Measurements from ENCODE around the gene LAMA3.

The LAMA3 gene

GRCh38 chr18:23689031-23689615, at the start of gene LAMA3:
LAMA3 (plus strand) TSS chr18:23689453; CDS start chr18:23689684, 231 bp downstream.
- Histone ChIP-seq H3K4me1 (ENCODE audit: insufficient read depth, low read length) (no peaks in the 10 kb centered on the region; the same call in 1 of the 2 replicates), H3K36me3 (ENCODE audit: insufficient read depth, low read length) (no peaks in the 10 kb centered on the region), H3K9me3 (ENCODE audit: control insufficient read depth, insufficient read depth, low read length) (no peaks in the 10 kb centered on the region), H3K9ac (ENCODE audit: low read depth, low read length) (peak within 1 kb of the TSS; percentile 75)

- Histone ChIP-seq H3K36me3 (ENCODE audit: insufficient read depth, low read length) (peaks cover 1% of the 10 kb centered on the region; the same call in 1 of the 2 replicates), H3K9me3 (ENCODE audit: control insufficient read depth, insufficient read depth, low read length) (peaks cover 3% of the 10 kb centered on the region; the same call in 1 of the 2 replicates), H3K4me1 (ENCODE audit: insufficient read depth, low read length) (no peaks in the 10 kb centered on the region; the same call in 1 of the 2 replicates), H3K9ac (ENCODE audit: low read depth, low read length) (no peak overlapping the region)
Observed at GRCh38 chr18:23640052-23640451, 49.2 kb upstream of the LAMA3 start.

- Histone ChIP-seq H3K9ac (ENCODE audit: low read depth, low read length) (no peak overlapping the region), H3K4me1 (ENCODE audit: insufficient read depth, low read length) (no peaks in the 10 kb centered on the region), H3K9me3 (ENCODE audit: control insufficient read depth, insufficient read depth, low read length) (peaks cover 3% of the 10 kb centered on the region; the same call in 1 of the 2 replicates), H3K36me3 (ENCODE audit: insufficient read depth, low read length) (peaks cover 2% of the 10 kb centered on the region; the same call in 1 of the 2 replicates)
Observed at GRCh38 chr18:23641143-23641720, 48.0 kb upstream of the LAMA3 start.

GRCh38 chr18:23641937-23642666, 47.2 kb upstream of the LAMA3 start:
- no peaks in the 10 kb centered on the region for H3K4me1 ChIP-seq (ENCODE audit: insufficient read depth, low read length)
- H3K36me3 ChIP-seq (ENCODE audit: insufficient read depth, low read length), result peaks cover 2% of the 10 kb centered on the region; the same call in 1 of the 2 replicates
- H3K9me3 ChIP-seq (ENCODE audit: control insufficient read depth, insufficient read depth, low read length), result peaks cover 3% of the 10 kb centered on the region; the same call in 1 of the 2 replicates
- no peak overlapping the region for H3K9ac ChIP-seq (ENCODE audit: low read depth, low read length)

GRCh38 chr18:23643815-23644490, 45.3 kb upstream of the LAMA3 start:
- Histone ChIP-seq H3K36me3 (ENCODE audit: insufficient read depth, low read length) (peaks cover 4% of the 10 kb centered on the region; the same call in 1 of the 2 replicates), H3K9me3 (ENCODE audit: control insufficient read depth, insufficient read depth, low read length) (peaks cover 3% of the 10 kb centered on the region; the same call in 1 of the 2 replicates), H3K9ac (ENCODE audit: low read depth, low read length) (no peak overlapping the region), H3K4me1 (ENCODE audit: insufficient read depth, low read length) (no peaks in the 10 kb centered on the region)

GRCh38 chr18:23645568-23646175, 43.6 kb upstream of the LAMA3 start:
- Histone ChIP-seq H3K9ac (ENCODE audit: low read depth, low read length) (no peak overlapping the region), H3K4me1 (ENCODE audit: insufficient read depth, low read length) (no peaks in the 10 kb centered on the region), H3K9me3 (ENCODE audit: control insufficient read depth, insufficient read depth, low read length) (peaks cover 3% of the 10 kb centered on the region; the same call in 1 of the 2 replicates), H3K36me3 (ENCODE audit: insufficient read depth, low read length) (peaks cover 4% of the 10 kb centered on the region; the same call in 1 of the 2 replicates)

- Histone ChIP-seq H3K36me3 (ENCODE audit: insufficient read depth, low read length) (peaks cover 4% of the 10 kb centered on the region; the same call in 1 of the 2 replicates), H3K4me1 (ENCODE audit: insufficient read depth, low read length) (no peaks in the 10 kb centered on the region), H3K9me3 (ENCODE audit: control insufficient read depth, insufficient read depth, low read length) (peaks cover 3% of the 10 kb centered on the region; the same call in 1 of the 2 replicates), H3K9ac (ENCODE audit: low read depth, low read length) (no peak overlapping the region)
Observed at GRCh38 chr18:23646282-23646681, 43.0 kb upstream of the LAMA3 start.

- Histone ChIP-seq H3K4me1 (ENCODE audit: insufficient read depth, low read length) (0 out of 2 replicates have a peak, but pooled peaks cover 3% of the 10 kb centered on the region), H3K36me3 (ENCODE audit: insufficient read depth, low read length) (peaks cover 4% of the 10 kb centered on the region; the same call in 1 of the 2 replicates), H3K9me3 (ENCODE audit: control insufficient read depth, insufficient read depth, low read length) (no peaks in the 10 kb centered on the region), H3K9ac (ENCODE audit: low read depth, low read length) (no peak overlapping the region)
Observed at GRCh38 chr18:23648456-23648855, 40.8 kb upstream of the LAMA3 start.

- H3K4me1 ChIP-seq (ENCODE audit: insufficient read depth, low read length), result 0 out of 2 replicates have a peak, but pooled peaks cover 3% of the 10 kb centered on the region
- H3K36me3 ChIP-seq (ENCODE audit: insufficient read depth, low read length), result peaks cover 4% of the 10 kb centered on the region; the same call in 1 of the 2 replicates
- H3K9me3 ChIP-seq (ENCODE audit: control insufficient read depth, insufficient read depth, low read length), result no peaks in the 10 kb centered on the region
- no peak overlapping the region for H3K9ac ChIP-seq (ENCODE audit: low read depth, low read length)
Observed at GRCh38 chr18:23648940-23649607, 40.2 kb upstream of the LAMA3 start.

- no peaks in the 10 kb centered on the region for H3K9me3 ChIP-seq (ENCODE audit: control insufficient read depth, insufficient read depth, low read length)
- H3K9ac ChIP-seq (ENCODE audit: low read depth, low read length), result no peak overlapping the region
- 0 out of 2 replicates have a peak, but pooled peaks cover 3% of the 10 kb centered on the region for H3K4me1 ChIP-seq (ENCODE audit: insufficient read depth, low read length)
- H3K36me3 ChIP-seq (ENCODE audit: insufficient read depth, low read length), result peaks cover 2% of the 10 kb centered on the region; the same call in 1 of the 2 replicates
Observed at GRCh38 chr18:23650968-23651927, 38.0 kb upstream of the LAMA3 start.

GRCh38 chr18:23652232-23652631, 37.0 kb upstream of the LAMA3 start:
- no peaks in the 10 kb centered on the region for H3K9me3 ChIP-seq (ENCODE audit: control insufficient read depth, insufficient read depth, low read length)
- no peak overlapping the region for H3K9ac ChIP-seq (ENCODE audit: low read depth, low read length)
- 0 out of 2 replicates have a peak, but pooled peaks cover 3% of the 10 kb centered on the region for H3K4me1 ChIP-seq (ENCODE audit: insufficient read depth, low read length)
- peaks cover 2% of the 10 kb centered on the region; the same call in 1 of the 2 replicates for H3K36me3 ChIP-seq (ENCODE audit: insufficient read depth, low read length)

GRCh38 chr18:23658285-23658684, 31.0 kb upstream of the LAMA3 start:
- Histone ChIP-seq H3K36me3 (ENCODE audit: insufficient read depth, low read length) (no peaks in the 10 kb centered on the region), H3K9ac (ENCODE audit: low read depth, low read length) (no peak overlapping the region), H3K9me3 (ENCODE audit: control insufficient read depth, insufficient read depth, low read length) (no peaks in the 10 kb centered on the region), H3K4me1 (ENCODE audit: insufficient read depth, low read length) (peaks cover 6% of the 10 kb centered on the region; the same call in 1 of the 2 replicates)
